PC-9 (cell line): Measurements from ENCODE around the gene TAS1R1.

Experiments
- EZH2 ChIP-seq: fragments of 200-600 bp; sonication (generic); IDR thresholded peaks from 2 replicates; pipeline ENCODE4 v1.8.0; 2017; ENCODE audit warnings: antibody characterized with exemption, low read depth
- TF ChIP-seq, protein P1 (sequence below): fragments of 200-600 bp; sonication (generic); conservative IDR thresholded peaks from 2 replicates; pipeline ENCODE4 v1.6.1; 2017; ENCODE audit warnings: mixed run types, antibody characterized with exemption, mild to moderate bottlenecking, moderate library complexity

DNA sequence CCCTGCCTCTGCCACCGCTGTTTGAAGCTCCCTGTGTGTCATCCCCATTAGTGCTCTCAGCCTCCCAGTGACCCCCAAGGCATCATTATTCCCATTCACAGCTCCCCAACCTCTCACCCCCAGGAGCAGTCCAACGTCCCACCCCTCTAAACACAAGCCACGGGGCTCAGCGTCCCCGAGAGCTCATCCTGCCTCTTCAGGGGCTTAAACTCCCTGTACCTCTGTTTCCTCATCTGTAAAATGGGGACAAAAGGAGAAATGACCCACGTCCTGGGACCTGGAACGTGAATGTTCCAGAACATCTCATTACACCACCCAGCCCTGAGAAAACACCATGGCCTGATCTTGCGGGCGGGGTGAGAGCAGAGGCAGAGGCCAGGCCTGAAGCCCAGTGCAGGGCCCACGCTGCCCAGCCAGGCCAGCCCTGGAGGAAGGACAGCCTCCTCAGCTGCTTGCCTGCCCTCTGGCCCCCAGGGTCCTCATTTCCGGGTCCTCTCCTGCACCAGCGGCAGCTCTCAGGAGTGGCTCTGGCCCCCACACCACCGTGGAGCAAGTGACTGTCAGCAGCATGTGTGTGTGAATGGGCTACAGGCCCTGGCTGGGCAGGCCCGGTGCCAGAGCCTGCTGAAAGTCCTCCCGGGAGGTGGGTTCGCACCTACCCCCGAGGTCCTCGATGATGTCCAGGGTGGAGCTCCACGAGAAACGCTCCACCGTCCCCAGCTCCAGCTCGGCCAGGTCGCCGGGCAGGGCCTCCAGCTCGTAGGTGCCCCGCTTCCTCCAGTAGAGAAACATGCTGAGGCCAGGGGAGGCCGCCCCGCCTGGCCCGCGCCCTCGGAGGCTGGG lies 49.5 kb upstream of the TAS1R1 start:
- TF ChIP-seq, protein P1, sequence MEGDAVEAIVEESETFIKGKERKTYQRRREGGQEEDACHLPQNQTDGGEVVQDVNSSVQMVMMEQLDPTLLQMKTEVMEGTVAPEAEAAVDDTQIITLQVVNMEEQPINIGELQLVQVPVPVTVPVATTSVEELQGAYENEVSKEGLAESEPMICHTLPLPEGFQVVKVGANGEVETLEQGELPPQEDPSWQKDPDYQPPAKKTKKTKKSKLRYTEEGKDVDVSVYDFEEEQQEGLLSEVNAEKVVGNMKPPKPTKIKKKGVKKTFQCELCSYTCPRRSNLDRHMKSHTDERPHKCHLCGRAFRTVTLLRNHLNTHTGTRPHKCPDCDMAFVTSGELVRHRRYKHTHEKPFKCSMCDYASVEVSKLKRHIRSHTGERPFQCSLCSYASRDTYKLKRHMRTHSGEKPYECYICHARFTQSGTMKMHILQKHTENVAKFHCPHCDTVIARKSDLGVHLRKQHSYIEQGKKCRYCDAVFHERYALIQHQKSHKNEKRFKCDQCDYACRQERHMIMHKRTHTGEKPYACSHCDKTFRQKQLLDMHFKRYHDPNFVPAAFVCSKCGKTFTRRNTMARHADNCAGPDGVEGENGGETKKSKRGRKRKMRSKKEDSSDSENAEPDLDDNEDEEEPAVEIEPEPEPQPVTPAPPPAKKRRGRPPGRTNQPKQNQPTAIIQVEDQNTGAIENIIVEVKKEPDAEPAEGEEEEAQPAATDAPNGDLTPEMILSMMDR, result no peak
- TF ChIP-seq EZH2, result no peak
